WTC11 (cell line): ENCODE data around the gene ANKRD39. TPM values are rescaled to one million over a fixed set of nuclear protein-coding genes. Genes with fewer than 3 reads are reported as not detected.

Experiments used
- ATF1 ChIP-seq: sonication (generic); formaldehyde crosslinking; IDR thresholded peaks from 2 replicates; pipeline ENCODE4 v1.8.1; 2023; ENCODE audit warnings: mild to moderate bottlenecking, moderate library complexity, missing genetic modification reagents
- CREM ChIP-seq: sonication (generic); formaldehyde crosslinking; IDR thresholded peaks from 2 replicates; pipeline ENCODE4 v1.8.1; 2022; ENCODE audit warnings: mild to moderate bottlenecking, missing genetic modification reagents, moderate library complexity
- E2F5 ChIP-seq: sonication (generic); formaldehyde crosslinking; IDR thresholded peaks from 2 replicates; pipeline ENCODE4 v1.8.1; 2022; ENCODE audit warnings: mild to moderate bottlenecking, moderate library complexity, missing genetic modification reagents
- ETV6 ChIP-seq: sonication (generic); formaldehyde crosslinking; IDR thresholded peaks from 2 replicates; pipeline ENCODE4 v1.8.1; 2022; ENCODE audit warnings: mild to moderate bottlenecking, missing genetic modification reagents
- FOXK1 ChIP-seq: sonication (generic); formaldehyde crosslinking; IDR thresholded peaks from 2 replicates; pipeline ENCODE4 v1.8.0; 2022; ENCODE audit warnings: mild to moderate bottlenecking, moderate library complexity, missing genetic modification reagents
- HMGA2 ChIP-seq: fragments of 250-450 bp; sonication (Bioruptor Pico); IDR thresholded peaks from 2 replicates; pipeline ENCODE4 v1.4.0; 2021; ENCODE audit warnings: mild to moderate bottlenecking, moderate library complexity
- IRF2 ChIP-seq: sonication (generic); formaldehyde crosslinking; IDR thresholded peaks from 2 replicates; pipeline ENCODE4 v1.8.0; 2022; ENCODE audit warnings: low read depth, missing genetic modification reagents, borderline replicate concordance
- JUN ChIP-seq: sonication (generic); formaldehyde crosslinking; IDR thresholded peaks from 2 replicates; pipeline ENCODE4 v1.8.0; 2023; ENCODE audit warnings: mild to moderate bottlenecking, missing genetic modification reagents
- MYBL2 ChIP-seq: sonication (generic); formaldehyde crosslinking; IDR thresholded peaks from 2 replicates; pipeline ENCODE4 v1.8.1; 2023; ENCODE audit warnings: mild to moderate bottlenecking, moderate library complexity, missing genetic modification reagents
- NR1H2 ChIP-seq: sonication (generic); formaldehyde crosslinking; IDR thresholded peaks from 2 replicates; pipeline ENCODE4 v1.9.0; 2021; ENCODE audit warnings: mild to moderate bottlenecking, moderate library complexity, missing genetic modification reagents
- NR3C1 ChIP-seq: sonication (generic); formaldehyde crosslinking; conservative IDR thresholded peaks from 2 replicates; pipeline ENCODE4 v1.8.1; 2023; ENCODE audit warnings: low read depth, mild to moderate bottlenecking, missing genetic modification reagents
- OVOL2 ChIP-seq: fragments of 250-450 bp; sonication (Bioruptor Pico); IDR thresholded peaks from 2 replicates; pipeline ENCODE4 v1.9.0; 2021; ENCODE audit warnings: mild to moderate bottlenecking, borderline replicate concordance
- PRDM15 ChIP-seq: sonication (generic); formaldehyde crosslinking; IDR thresholded peaks from 2 replicates; pipeline ENCODE4 v1.8.0; 2022; ENCODE audit warnings: missing genetic modification reagents
- PREB ChIP-seq: sonication (generic); formaldehyde crosslinking; IDR thresholded peaks from 2 replicates; pipeline ENCODE4 v1.8.1; 2022; ENCODE audit warnings: mild to moderate bottlenecking, missing genetic modification reagents, moderate library complexity, borderline replicate concordance
- PRRX2 ChIP-seq: fragments of 250-450 bp; sonication (Bioruptor Pico); IDR thresholded peaks from 2 replicates; pipeline ENCODE4 v1.8.0; 2021; ENCODE audit warnings: mild to moderate bottlenecking
- SP1 ChIP-seq: sonication (generic); formaldehyde crosslinking; conservative IDR thresholded peaks from 2 replicates; pipeline ENCODE4 v1.8.1; 2022; ENCODE audit warnings: missing genetic modification reagents
- USF2 ChIP-seq: sonication (generic); formaldehyde crosslinking; IDR thresholded peaks from 2 replicates; pipeline ENCODE4 v1.8.1; 2023; ENCODE audit warnings: mild to moderate bottlenecking, missing genetic modification reagents, moderate library complexity
- ZNF121 ChIP-seq: sonication (generic); formaldehyde crosslinking; IDR thresholded peaks from 2 replicates; pipeline ENCODE4 v1.8.0; 2023; ENCODE audit warnings: missing genetic modification reagents
- ZNF138 ChIP-seq: sonication (generic); formaldehyde crosslinking; conservative IDR thresholded peaks from 2 replicates; pipeline ENCODE4 v1.8.1; 2022; ENCODE audit warnings: mild to moderate bottlenecking, moderate library complexity, missing genetic modification reagents
- ZNF263 ChIP-seq: sonication (generic); formaldehyde crosslinking; IDR thresholded peaks from 2 replicates; pipeline ENCODE4 v1.8.1; 2022; ENCODE audit warnings: low read depth, mild to moderate bottlenecking, moderate library complexity, missing genetic modification reagents
- ZNF317 ChIP-seq: sonication (generic); formaldehyde crosslinking; IDR thresholded peaks from 2 replicates; pipeline ENCODE4 v1.8.1; 2023; ENCODE audit warnings: low read depth, mild to moderate bottlenecking, moderate library complexity, missing genetic modification reagents, borderline replicate concordance
- ZNF396 ChIP-seq: fragments of 250-450 bp; sonication (Bioruptor Pico); IDR thresholded peaks from 2 replicates; pipeline ENCODE4 v1.8.0; 2021; ENCODE audit warnings: mild to moderate bottlenecking, moderate library complexity, borderline replicate concordance
- total RNA-seq: library from RNA; stranded (reverse); gene quantifications from 3 replicates; pipeline ENCODE4 v1.2.3, GENCODE V29; 2021
- TF ChIP-seq, protein P1 (sequence below): fragments of 250-450 bp; sonication (Bioruptor Pico); IDR thresholded peaks from 2 replicates; pipeline ENCODE4 v1.8.0; 2021; ENCODE audit warnings: mild to moderate bottlenecking
- TF ChIP-seq, protein P2 (sequence below): fragments of 250-450 bp; sonication (Bioruptor Pico); IDR thresholded peaks from 2 replicates; pipeline ENCODE4 v1.9.0; 2021; ENCODE audit warnings: moderate library complexity, mild to moderate bottlenecking, inconsistent platforms, borderline replicate concordance
- TF ChIP-seq, protein P3 (sequence below): fragments of 250-450 bp; sonication (Bioruptor Pico); IDR thresholded peaks from 2 replicates; pipeline ENCODE4 v1.9.0; 2021; ENCODE audit warnings: mild to moderate bottlenecking
- TF ChIP-seq, protein P4 (sequence below): sonication (generic); formaldehyde crosslinking; conservative IDR thresholded peaks from 2 replicates; pipeline ENCODE4 v1.8.1; 2022; ENCODE audit warnings: mild to moderate bottlenecking, missing genetic modification reagents

ANKRD39 gene
- total RNA-seq, 1 experiment from 2014 or later = 17.9 TPM

- TF ChIP-seq NR1H2 (no peak), SP1 (CRISPR knock-in tag) (peak; percentile 83), FOXK1 (CRISPR knock-in tag) (peak; percentile 86), ZNF138 (CRISPR knock-in tag) (no peak), NR3C1 (CRISPR knock-in tag) (no peak), ZNF263 (CRISPR knock-in tag) (no peak), OVOL2 (CRISPR knock-in tag) (no peak), ZNF396 (CRISPR knock-in tag) (no peak), USF2 (CRISPR knock-in tag) (no peak), PRDM15 (no peak), ZNF317 (CRISPR knock-in tag) (no peak), HMGA2 (CRISPR knock-in tag) (no peak), PRRX2 (CRISPR knock-in tag) (no peak), PREB (CRISPR knock-in tag) (no peak), E2F5 (CRISPR knock-in tag) (0 out of 2 replicates have a peak, but pooled peaks have one; percentile 39), MYBL2 (CRISPR knock-in tag) (peak; percentile 64; the same call in 1 of the 2 replicates), CREM (CRISPR knock-in tag) (no peak; the same call in none of the 2 replicates), ETV6 (no peak), JUN (CRISPR knock-in tag) (no peak), ATF1 (CRISPR knock-in tag) (no peak), ZNF121 (CRISPR knock-in tag) (no peak), IRF2 (CRISPR knock-in tag) (no peak)
- TF ChIP-seq, protein P1, sequence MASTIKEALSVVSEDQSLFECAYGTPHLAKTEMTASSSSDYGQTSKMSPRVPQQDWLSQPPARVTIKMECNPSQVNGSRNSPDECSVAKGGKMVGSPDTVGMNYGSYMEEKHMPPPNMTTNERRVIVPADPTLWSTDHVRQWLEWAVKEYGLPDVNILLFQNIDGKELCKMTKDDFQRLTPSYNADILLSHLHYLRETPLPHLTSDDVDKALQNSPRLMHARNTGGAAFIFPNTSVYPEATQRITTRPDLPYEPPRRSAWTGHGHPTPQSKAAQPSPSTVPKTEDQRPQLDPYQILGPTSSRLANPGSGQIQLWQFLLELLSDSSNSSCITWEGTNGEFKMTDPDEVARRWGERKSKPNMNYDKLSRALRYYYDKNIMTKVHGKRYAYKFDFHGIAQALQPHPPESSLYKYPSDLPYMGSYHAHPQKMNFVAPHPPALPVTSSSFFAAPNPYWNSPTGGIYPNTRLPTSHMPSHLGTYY (CRISPR knock-in tag) = no peak
- TF ChIP-seq, protein P2, sequence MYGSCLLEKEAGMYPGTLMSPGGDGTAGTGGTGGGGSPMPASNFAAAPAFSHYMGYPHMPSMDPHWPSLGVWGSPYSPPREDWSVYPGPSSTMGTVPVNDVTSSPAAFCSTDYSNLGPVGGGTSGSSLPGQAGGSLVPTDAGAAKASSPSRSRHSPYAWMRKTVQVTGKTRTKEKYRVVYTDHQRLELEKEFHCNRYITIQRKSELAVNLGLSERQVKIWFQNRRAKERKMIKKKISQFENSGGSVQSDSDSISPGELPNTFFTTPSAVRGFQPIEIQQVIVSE (CRISPR knock-in tag) = no peak
- TF ChIP-seq, protein P3, sequence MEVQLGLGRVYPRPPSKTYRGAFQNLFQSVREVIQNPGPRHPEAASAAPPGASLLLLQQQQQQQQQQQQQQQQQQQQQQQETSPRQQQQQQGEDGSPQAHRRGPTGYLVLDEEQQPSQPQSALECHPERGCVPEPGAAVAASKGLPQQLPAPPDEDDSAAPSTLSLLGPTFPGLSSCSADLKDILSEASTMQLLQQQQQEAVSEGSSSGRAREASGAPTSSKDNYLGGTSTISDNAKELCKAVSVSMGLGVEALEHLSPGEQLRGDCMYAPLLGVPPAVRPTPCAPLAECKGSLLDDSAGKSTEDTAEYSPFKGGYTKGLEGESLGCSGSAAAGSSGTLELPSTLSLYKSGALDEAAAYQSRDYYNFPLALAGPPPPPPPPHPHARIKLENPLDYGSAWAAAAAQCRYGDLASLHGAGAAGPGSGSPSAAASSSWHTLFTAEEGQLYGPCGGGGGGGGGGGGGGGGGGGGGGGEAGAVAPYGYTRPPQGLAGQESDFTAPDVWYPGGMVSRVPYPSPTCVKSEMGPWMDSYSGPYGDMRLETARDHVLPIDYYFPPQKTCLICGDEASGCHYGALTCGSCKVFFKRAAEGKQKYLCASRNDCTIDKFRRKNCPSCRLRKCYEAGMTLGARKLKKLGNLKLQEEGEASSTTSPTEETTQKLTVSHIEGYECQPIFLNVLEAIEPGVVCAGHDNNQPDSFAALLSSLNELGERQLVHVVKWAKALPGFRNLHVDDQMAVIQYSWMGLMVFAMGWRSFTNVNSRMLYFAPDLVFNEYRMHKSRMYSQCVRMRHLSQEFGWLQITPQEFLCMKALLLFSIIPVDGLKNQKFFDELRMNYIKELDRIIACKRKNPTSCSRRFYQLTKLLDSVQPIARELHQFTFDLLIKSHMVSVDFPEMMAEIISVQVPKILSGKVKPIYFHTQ (CRISPR knock-in tag) = no peak
- TF ChIP-seq, protein P4, sequence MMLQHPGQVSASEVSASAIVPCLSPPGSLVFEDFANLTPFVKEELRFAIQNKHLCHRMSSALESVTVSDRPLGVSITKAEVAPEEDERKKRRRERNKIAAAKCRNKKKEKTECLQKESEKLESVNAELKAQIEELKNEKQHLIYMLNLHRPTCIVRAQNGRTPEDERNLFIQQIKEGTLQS (CRISPR knock-in tag) = no peak
These were observed 41.5 kb downstream of the ANKRD39 start, which contains the start of gene CNNM3 (continued) for GRCh38 chr2:96816127-96816835.
